IMR-90 (cell line): ENCODE data around the gene CHMP4B. TPM values are rescaled to one million over a fixed set of nuclear protein-coding genes. Genes with fewer than 3 reads are reported as not detected.

Experiments
- ATAC-seq: fragments of 200-7000 bp; cut with Tn5 transposase; 2 replicates; pipeline ENCODE4 v1.9.1; 2020; ENCODE audit warnings: low read depth, mild to moderate bottlenecking, moderate library complexity
- BruUV-seq: library from RNA; stranded (reverse); fragments of 400-500 nt; replicated peaks from 2 replicates; lab custom pipeline; 2021; lab: Mats Ljungman, UMichigan
- CTCF ChIA-PET: fragments of 300-600 bp; formaldehyde crosslinking; extraction: SDS; loops from one replicate; lab custom pipeline; 2021; ENCODE audit warnings: antibody characterized with exemption; lab: Yijun Ruan, JAX
- POLR2A ChIA-PET: fragments of 300-600 bp; sonication (Branson Sonifier 250); formaldehyde crosslinking; loops from one replicate; lab custom pipeline; 2022; ENCODE audit warnings: antibody characterized with exemption; ENCODE audit not compliant: unreplicated experiment; lab: Charles Lee
- DNase-seq: peaks from one replicate; pipeline ENCODE4 v3.0.0; 2013
- H2AFZ ChIP-seq: replicated peaks from 2 replicates; pipeline ENCODE3; 2013; ENCODE audit warnings: low read length, mild to moderate bottlenecking; ENCODE audit not compliant: poor library complexity
- H2AK5ac ChIP-seq: 2 replicates; pipeline ENCODE4 v1.6.1; 2013; ENCODE audit warnings: low read depth, low read length, inconsistent platforms
- H2AK9ac ChIP-seq: replicated peaks from 2 replicates; pipeline ENCODE3; 2013; ENCODE audit warnings: mild to moderate bottlenecking, low read depth, low read length, moderate library complexity; ENCODE audit not compliant: poor library complexity
- H2BK120ac ChIP-seq: 2 replicates; pipeline ENCODE4 v1.6.1; 2013; ENCODE audit warnings: low read depth, low read length, inconsistent platforms
- H2BK15ac ChIP-seq: 3 replicates; pipeline ENCODE4 v1.6.1; 2013; ENCODE audit warnings: low read depth, low read length, inconsistent platforms
- H2BK20ac ChIP-seq: 2 replicates; pipeline ENCODE4 v1.6.1; 2013; ENCODE audit warnings: low read depth, mild to moderate bottlenecking, inconsistent platforms, low read length, moderate library complexity
- H2BK5ac ChIP-seq: 2 replicates; pipeline ENCODE4 v1.6.1; 2013; ENCODE audit warnings: mild to moderate bottlenecking, low read depth, low read length, inconsistent platforms; ENCODE audit not compliant: poor library complexity, severe bottlenecking
- H3K14ac ChIP-seq: replicated peaks from 2 replicates; pipeline ENCODE4 v1.6.1; 2013; ENCODE audit warnings: low read depth, low read length, inconsistent platforms
- H3K18ac ChIP-seq: 2 replicates; pipeline ENCODE4 v1.6.1; 2013; ENCODE audit warnings: low read depth, low read length, control low read depth
- H3K23ac ChIP-seq: 2 replicates; pipeline ENCODE4 v1.6.1; 2013; ENCODE audit warnings: low read depth, low read length, inconsistent platforms
- H3K27ac ChIP-seq: 2 replicates; pipeline ENCODE4 v1.5.1; 2013; ENCODE audit warnings: mild to moderate bottlenecking, control low read depth, low read length; ENCODE audit not compliant: insufficient read depth
- H3K27me3 ChIP-seq: 2 replicates; pipeline ENCODE4 v1.6.1; 2013; ENCODE audit warnings: low read length; ENCODE audit not compliant: control insufficient read depth, insufficient read depth
- H3K36me3 ChIP-seq: 2 replicates; pipeline ENCODE4 v1.6.1; 2013; ENCODE audit warnings: low read length, mixed read lengths; ENCODE audit not compliant: control insufficient read depth, insufficient read depth
- H3K4ac ChIP-seq: 2 replicates; pipeline ENCODE4 v1.6.1; 2013; ENCODE audit warnings: low read depth, low read length, inconsistent platforms
- H3K4me1 ChIP-seq: 2 replicates; pipeline ENCODE4 v1.6.1; 2013; ENCODE audit warnings: low read length, mixed read lengths; ENCODE audit not compliant: control insufficient read depth, insufficient read depth
- H3K4me2 ChIP-seq: 2 replicates; pipeline ENCODE4 v1.6.1; 2013; ENCODE audit warnings: low read depth, mild to moderate bottlenecking, control low read depth, low read length, moderate library complexity
- H3K4me3 ChIP-seq: 2 replicates; pipeline ENCODE4 v1.5.1; 2013; ENCODE audit warnings: low read depth, mild to moderate bottlenecking, control low read depth, low read length, moderate library complexity; ENCODE audit not compliant: insufficient read depth
- H3K56ac ChIP-seq: 2 replicates; pipeline ENCODE4 v1.6.1; 2013; ENCODE audit warnings: low read length, inconsistent platforms; ENCODE audit not compliant: insufficient read depth; ENCODE audit errors: extremely low read depth
- H3K79me1 ChIP-seq, 2 experiments: 2 replicates each; pipeline ENCODE4 v1.6.1; 2013; ENCODE audit warnings: low read length in 2 of 2, inconsistent platforms in 1 of 2, low read depth in 1 of 2
- H3K9ac ChIP-seq: 2 replicates; pipeline ENCODE4 v1.6.1; 2013; ENCODE audit warnings: low read depth, low read length, control low read depth
- H3K9me1 ChIP-seq: 2 replicates; pipeline ENCODE4 v1.6.1; 2013; ENCODE audit warnings: low read length, inconsistent platforms; ENCODE audit not compliant: insufficient read depth
- H3K9me3 ChIP-seq: 2 replicates; pipeline ENCODE4 v1.6.1; 2013; ENCODE audit warnings: low read length; ENCODE audit not compliant: control insufficient read depth, insufficient read depth
- H4K20me1 ChIP-seq: 2 replicates; pipeline ENCODE4 v1.6.1; 2013; ENCODE audit warnings: low read length, inconsistent platforms; ENCODE audit not compliant: insufficient read depth
- H4K5ac ChIP-seq: 2 replicates; pipeline ENCODE4 v1.6.1; 2013; ENCODE audit warnings: mild to moderate bottlenecking, low read depth, low read length, control low read depth
- H4K8ac ChIP-seq, 2 experiments: 2 replicates each; pipeline ENCODE4 v1.6.1; 2013; ENCODE audit warnings: low read depth in 2 of 2, low read length in 2 of 2, control low read depth in 1 of 2, inconsistent platforms in 1 of 2
- H4K91ac ChIP-seq: 2 replicates; pipeline ENCODE4 v1.6.1; 2013; ENCODE audit warnings: low read depth, low read length, inconsistent platforms; ENCODE audit not compliant: insufficient read depth
- BHLHE40 ChIP-seq: fragments of 150-350 bp; IDR thresholded peaks from 2 replicates; pipeline ENCODE4 v1.6.1; 2016; ENCODE audit warnings: mild to moderate bottlenecking, low read depth, low read length
- CEBPB ChIP-seq: IDR thresholded peaks from 2 replicates; pipeline ENCODE4 v1.6.1; 2012; ENCODE audit warnings: low read depth, low read length, improper control_type of control experiment
- CHD1 ChIP-seq: IDR thresholded peaks from 2 replicates; pipeline ENCODE4 v1.6.1; 2012; ENCODE audit warnings: low read depth, low read length, improper control_type of control experiment
- FOS ChIP-seq: fragments of 150-350 bp; IDR thresholded peaks from 2 replicates; pipeline ENCODE4 v1.6.1; 2016; ENCODE audit warnings: low read depth, low read length
- MAFK ChIP-seq: IDR thresholded peaks from 2 replicates; pipeline ENCODE4 v1.6.1; 2012; ENCODE audit warnings: low read depth, low read length, improper control_type of control experiment
- MAZ ChIP-seq: IDR thresholded peaks from 2 replicates; pipeline ENCODE4 v1.6.1; 2012; ENCODE audit warnings: low read depth, mild to moderate bottlenecking, low read length, improper control_type of control experiment, moderate library complexity, borderline replicate concordance
- MXI1 ChIP-seq: IDR thresholded peaks from 2 replicates; pipeline ENCODE4 v1.6.1; 2012; ENCODE audit warnings: low read depth, mild to moderate bottlenecking, low read length, moderate library complexity, borderline replicate concordance
- NFE2L2 ChIP-seq: fragments of 150-350 bp; IDR thresholded peaks from 2 replicates; pipeline ENCODE4 v1.6.1; 2016; ENCODE audit warnings: low read depth, mild to moderate bottlenecking, low read length
- POLR2A ChIP-seq: IDR thresholded peaks from 2 replicates; pipeline ENCODE4 v1.6.1; 2012; ENCODE audit warnings: mild to moderate bottlenecking, low read depth, low read length
- RAD21 ChIP-seq: IDR thresholded peaks from 2 replicates; pipeline ENCODE4 v1.6.1; 2012; ENCODE audit warnings: low read length, improper control_type of control experiment
- RCOR1 ChIP-seq: IDR thresholded peaks from 2 replicates; pipeline ENCODE4 v1.6.1; 2012; ENCODE audit warnings: mild to moderate bottlenecking, low read length, improper control_type of control experiment; ENCODE audit not compliant: insufficient replicate concordance
- RFX5 ChIP-seq: IDR thresholded peaks from 2 replicates; pipeline ENCODE4 v1.8.0; 2012; ENCODE audit warnings: low read depth, mild to moderate bottlenecking, low read length, moderate library complexity
- SMC3 ChIP-seq: fragments of 150-350 bp; IDR thresholded peaks from 2 replicates; pipeline ENCODE4 v1.6.1; 2016; ENCODE audit warnings: low read depth, mild to moderate bottlenecking, antibody characterized with exemption, low read length, moderate library complexity
- WGBS, 2 experiments: methylation state at CpG; one replicate each; pipeline versions ENCODE4 v1.1.5 to v1.1.7; 2013; ENCODE audit warnings: missing lambda C conversion rate in 2 of 2; ENCODE audit not compliant: insufficient read length in 1 of 2; ENCODE audit errors: extremely low coverage in 2 of 2; 5-methylcytosine and 5-hydroxymethylcytosine counted together
- dilution Hi-C: fragments of 300-500 bp; cut with HindIII; formaldehyde crosslinking; loops from one replicate; pipeline ENCODE4 v1.14.3; 2018; ENCODE audit warnings: low sequenced_read_pairs; ENCODE audit not compliant: unreplicated experiment
- in situ Hi-C: fragments of 300-500 bp; cut with MboI; formaldehyde crosslinking; loops from 3 replicates; pipeline ENCODE4 v1.14.3; 2019; ENCODE audit warnings: low sequenced_read_pairs, inconsistent platforms, mixed read lengths
- intact Hi-C: fragments of 100-400 bp; cut with micrococcal nuclease; formaldehyde crosslinking; loops from 2 replicates; pipeline ENCODE4 v1.10.0; 2022
- polyA plus RNA-seq, 3 experiments: library from polyadenylated mRNA; depleted of rRNA; stranded (reverse); fragments of >200 nt; gene quantifications; 2 replicates each; pipeline ENCODE4 v1.2.3, GENCODE V29; 2012; ENCODE audit warnings: low replicate concordance in 1 of 3
- total RNA-seq: library from RNA; depleted of rRNA; stranded (reverse); fragments of >200 nt; gene quantifications from 2 replicates; pipeline ENCODE4 v1.2.3, GENCODE V29; 2012
- TF ChIP-seq, protein P1 (sequence below): conservative IDR thresholded peaks from 2 replicates; pipeline ENCODE4 v1.5.1; 2012; ENCODE audit warnings: mild to moderate bottlenecking, low read depth, low read length, improper control_type of control experiment
- TF ChIP-seq, protein P2 (sequence below): fragments of 150-350 bp; IDR thresholded peaks from 2 replicates; pipeline ENCODE4 v1.6.1; 2017; ENCODE audit warnings: mild to moderate bottlenecking, antibody characterized with exemption, low read length, low read depth
- TF ChIP-seq, protein P3 (sequence below): fragments of 150-350 bp; IDR thresholded peaks from 2 replicates; pipeline ENCODE4 v1.6.1; 2016; ENCODE audit warnings: low read depth, mild to moderate bottlenecking, low read length, moderate library complexity, borderline replicate concordance

Gene CHMP4B
- total and polyA plus RNA-seq, 2 of the 4 experiments (the other 2 are of a cell fraction), result 30.3 to 94.8 TPM

DNA sequence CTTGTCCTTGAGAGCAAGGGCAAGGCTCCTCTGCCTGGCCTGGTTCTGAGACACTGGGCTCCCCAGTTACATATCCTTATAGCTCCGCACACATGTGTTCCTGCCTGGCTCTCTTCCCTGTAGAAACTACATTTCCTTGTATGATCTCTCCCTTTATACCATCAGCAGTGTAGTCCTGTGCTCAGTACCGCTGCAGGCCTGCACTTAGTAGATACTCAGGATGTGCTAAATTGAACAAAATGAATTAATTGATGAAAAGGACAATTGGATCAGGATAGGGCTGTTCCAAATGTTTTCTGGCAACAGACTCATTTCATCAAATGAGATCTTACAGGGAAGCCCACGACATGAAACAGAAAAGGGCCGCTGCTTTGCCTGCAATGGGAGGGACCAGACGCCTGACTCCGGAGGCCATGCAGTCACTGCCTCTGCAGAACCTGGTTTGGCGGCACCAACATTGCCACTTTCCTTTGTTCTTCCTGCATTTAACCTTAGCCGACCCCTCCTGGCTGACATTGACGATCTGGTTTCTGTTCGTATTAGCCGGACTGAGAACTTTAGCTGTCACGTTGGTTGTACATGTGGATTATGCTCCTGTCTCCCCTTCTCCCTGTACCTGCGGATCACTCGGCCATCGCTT, 53.3 kb downstream of the CHMP4B start:
- no peak overlapping the region for H3K14ac ChIP-seq
- in situ Hi-C loops, result loop anchor here (10.0 kb wide), 1 partner anchor 270 kb away; no protein-coding TSS in a partner anchor
- no peak overlapping the region for H3K56ac ChIP-seq
- no peak overlapping the region for H3K4me2 ChIP-seq
- BruUV-seq, result no TSS peak
- H3K9ac ChIP-seq, result no peak overlapping the region
- H3K4ac ChIP-seq, result no peak overlapping the region; the same call in 1 of the 2 replicates
- ATAC-seq (no peak), DNase-seq (no peak)
- no peaks in the 10 kb centered on the region for H3K36me3 ChIP-seq
- intact Hi-C loops, result no loop called here
- no peak overlapping the region for H2BK5ac ChIP-seq
- H4K20me1 ChIP-seq, result no peaks in the 10 kb centered on the region; the same call in none of the 2 replicates
- dilution Hi-C loops, result no loop called here
- no peak overlapping the region for H2BK15ac ChIP-seq
- H3K27me3 ChIP-seq, result peaks cover 3% of the 10 kb centered on the region
- WGBS, 2 experiments, result 60% methylated on average over 2 of the region's 15 CpGs; no CpG with 5 or more reads in 1 of the 2 experiments
- no peak overlapping the region for H3K18ac ChIP-seq
- H4K5ac ChIP-seq, result no peak overlapping the region
- H2BK20ac ChIP-seq, result no peak overlapping the region
- no peak overlapping the region for H4K91ac ChIP-seq
- POLR2A ChIA-PET, result no interaction called here
- no peaks in the 10 kb centered on the region for H3K9me3 ChIP-seq
- no peak overlapping the region for H2AK5ac ChIP-seq
- no peak overlapping the region for H3K4me3 ChIP-seq
- no peak overlapping the region for H2BK120ac ChIP-seq
- no peak overlapping the region for H3K27ac ChIP-seq
- CTCF ChIA-PET, result no interaction called here
- no peak overlapping the region for H2AK9ac ChIP-seq
- H3K79me1 ChIP-seq, result no peaks in the 10 kb centered on the region
- TF ChIP-seq, protein P1, sequence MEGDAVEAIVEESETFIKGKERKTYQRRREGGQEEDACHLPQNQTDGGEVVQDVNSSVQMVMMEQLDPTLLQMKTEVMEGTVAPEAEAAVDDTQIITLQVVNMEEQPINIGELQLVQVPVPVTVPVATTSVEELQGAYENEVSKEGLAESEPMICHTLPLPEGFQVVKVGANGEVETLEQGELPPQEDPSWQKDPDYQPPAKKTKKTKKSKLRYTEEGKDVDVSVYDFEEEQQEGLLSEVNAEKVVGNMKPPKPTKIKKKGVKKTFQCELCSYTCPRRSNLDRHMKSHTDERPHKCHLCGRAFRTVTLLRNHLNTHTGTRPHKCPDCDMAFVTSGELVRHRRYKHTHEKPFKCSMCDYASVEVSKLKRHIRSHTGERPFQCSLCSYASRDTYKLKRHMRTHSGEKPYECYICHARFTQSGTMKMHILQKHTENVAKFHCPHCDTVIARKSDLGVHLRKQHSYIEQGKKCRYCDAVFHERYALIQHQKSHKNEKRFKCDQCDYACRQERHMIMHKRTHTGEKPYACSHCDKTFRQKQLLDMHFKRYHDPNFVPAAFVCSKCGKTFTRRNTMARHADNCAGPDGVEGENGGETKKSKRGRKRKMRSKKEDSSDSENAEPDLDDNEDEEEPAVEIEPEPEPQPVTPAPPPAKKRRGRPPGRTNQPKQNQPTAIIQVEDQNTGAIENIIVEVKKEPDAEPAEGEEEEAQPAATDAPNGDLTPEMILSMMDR, result no peak
- TF ChIP-seq, protein P2, sequence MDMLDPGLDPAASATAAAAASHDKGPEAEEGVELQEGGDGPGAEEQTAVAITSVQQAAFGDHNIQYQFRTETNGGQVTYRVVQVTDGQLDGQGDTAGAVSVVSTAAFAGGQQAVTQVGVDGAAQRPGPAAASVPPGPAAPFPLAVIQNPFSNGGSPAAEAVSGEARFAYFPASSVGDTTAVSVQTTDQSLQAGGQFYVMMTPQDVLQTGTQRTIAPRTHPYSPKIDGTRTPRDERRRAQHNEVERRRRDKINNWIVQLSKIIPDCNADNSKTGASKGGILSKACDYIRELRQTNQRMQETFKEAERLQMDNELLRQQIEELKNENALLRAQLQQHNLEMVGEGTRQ, result no peak
- TF ChIP-seq SMC3 (no peak), MXI1 (no peak), FOS (no peak), CEBPB (no peak), RAD21 (no peak), RCOR1 (no peak), NFE2L2 (no peak), CHD1 (no peak), MAZ (no peak), POLR2A (no peak), BHLHE40 (no peak), MAFK (no peak), RFX5 (no peak)
- TF ChIP-seq, protein P3, sequence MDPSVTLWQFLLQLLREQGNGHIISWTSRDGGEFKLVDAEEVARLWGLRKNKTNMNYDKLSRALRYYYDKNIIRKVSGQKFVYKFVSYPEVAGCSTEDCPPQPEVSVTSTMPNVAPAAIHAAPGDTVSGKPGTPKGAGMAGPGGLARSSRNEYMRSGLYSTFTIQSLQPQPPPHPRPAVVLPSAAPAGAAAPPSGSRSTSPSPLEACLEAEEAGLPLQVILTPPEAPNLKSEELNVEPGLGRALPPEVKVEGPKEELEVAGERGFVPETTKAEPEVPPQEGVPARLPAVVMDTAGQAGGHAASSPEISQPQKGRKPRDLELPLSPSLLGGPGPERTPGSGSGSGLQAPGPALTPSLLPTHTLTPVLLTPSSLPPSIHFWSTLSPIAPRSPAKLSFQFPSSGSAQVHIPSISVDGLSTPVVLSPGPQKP, result no peak
- H4K8ac ChIP-seq, result no peak overlapping the region
- H3K23ac ChIP-seq, result no peak overlapping the region
- no peak overlapping the region for H2AFZ ChIP-seq
- H3K4me1 ChIP-seq, result peaks cover 3% of the 10 kb centered on the region; the same call in 1 of the 2 replicates
- no peaks in the 10 kb centered on the region for H3K9me1 ChIP-seq
